GM18505 (cell line): Measurements from ENCODE around the gene KCNJ3.

Source experiments
- ATAC-seq: cut with Tn5 transposase; IDR thresholded peaks from one replicate; pipeline ENCODE4 v1.9.1; 2021; ENCODE audit not compliant: unreplicated experiment
- POLR2A ChIP-seq: IDR thresholded peaks from 4 replicates; pipeline ENCODE4 v1.6.1; 2011; ENCODE audit warnings: borderline replicate concordance; ENCODE audit not compliant: insufficient read depth, insufficient read length; ENCODE audit errors: extremely low read depth

Gene KCNJ3

GRCh38 chr2:154696810-154697417 lies 1.6 kb upstream of the KCNJ3 start:
- no peak for TF ChIP-seq POLR2A
- no peak for ATAC-seq

GRCh38 chr2:154697418-154698252 lies 860 bp upstream of the KCNJ3 start:
- TF ChIP-seq POLR2A: no peak
- no peak for ATAC-seq

GRCh38 chr2:154698721-154699574 lies 453 bp downstream of the KCNJ3 start:
- no peak for ATAC-seq
- TF ChIP-seq POLR2A: no peak

GRCh38 chr2:154699575-154699930 lies 1.1 kb downstream of the KCNJ3 start:
- no peak for ATAC-seq
- TF ChIP-seq POLR2A: no peak

- no peak for ATAC-seq
- no peak for TF ChIP-seq POLR2A
These were observed 1.6 kb downstream of the KCNJ3 start for GRCh38 chr2:154700136-154700535.

GRCh38 chr2:154704991-154705390 lies 6.5 kb downstream of the KCNJ3 start:
- no peak for ATAC-seq
- no peak for TF ChIP-seq POLR2A

- no peak for ATAC-seq
These were observed 8.2 kb downstream of the KCNJ3 start for GRCh38 chr2:154706660-154707059.

GRCh38 chr2:154707994-154708575 lies 9.6 kb downstream of the KCNJ3 start:
- TF ChIP-seq POLR2A: no peak
- no peak for ATAC-seq

More at GRCh38 chr2:154706660-154707059, 8.2 kb downstream of the KCNJ3 start:
- TF ChIP-seq POLR2A: no peak

GRCh38 chr2:154709215-154709614 lies 10.7 kb downstream of the KCNJ3 start:
- no peak for ATAC-seq
- TF ChIP-seq POLR2A: no peak

- TF ChIP-seq POLR2A: no peak
- ATAC-seq: no peak
These were observed 11.6 kb downstream of the KCNJ3 start for GRCh38 chr2:154710078-154710477.

- no peak for ATAC-seq
- no peak for TF ChIP-seq POLR2A
These were observed 12.2 kb downstream of the KCNJ3 start for GRCh38 chr2:154710685-154711084.

- TF ChIP-seq POLR2A: no peak
- no peak for ATAC-seq
These were observed 15.2 kb downstream of the KCNJ3 start for GRCh38 chr2:154713675-154714074.

- ATAC-seq: no peak
- no peak for TF ChIP-seq POLR2A
These were observed 22.2 kb downstream of the KCNJ3 start for GRCh38 chr2:154720651-154721050.
